Measurements from ENCODE around the gene STYXL2.

Gene STYXL2

GRCh38 chr1:167136806-167137205, 42.9 kb downstream of the STYXL2 start:
- DNase-seq (ENCODE audit: low read depth), result no peak
- no peak for TF ChIP-seq CTCF (IDR thresholded peaks at IDR 0.05; ENCODE audit: insufficient read depth, low read depth, low read length, missing control alignments)
- H3K4me3 ChIP-seq (ENCODE audit: low read depth, low read length), result no peak overlapping the region

GRCh38 chr1:167137332-167137781, 43.5 kb downstream of the STYXL2 start:
- H3K4me3 ChIP-seq (ENCODE audit: low read depth, low read length), result no peak overlapping the region
- no peak for DNase-seq (ENCODE audit: low read depth)
- TF ChIP-seq CTCF (IDR thresholded peaks at IDR 0.05; ENCODE audit: insufficient read depth, low read depth, low read length, missing control alignments), result no peak

GRCh38 chr1:167137793-167138510, 44.1 kb downstream of the STYXL2 start:
- DNase-seq (ENCODE audit: low read depth), result no peak
- no peak overlapping the region for H3K4me3 ChIP-seq (ENCODE audit: low read depth, low read length)
- TF ChIP-seq CTCF (IDR thresholded peaks at IDR 0.05; ENCODE audit: insufficient read depth, low read depth, low read length, missing control alignments), result no peak

GRCh38 chr1:167138703-167139102, 44.8 kb downstream of the STYXL2 start:
- DNase-seq (ENCODE audit: low read depth), result no peak
- no peak overlapping the region for H3K4me3 ChIP-seq (ENCODE audit: low read depth, low read length)
- no peak for TF ChIP-seq CTCF (IDR thresholded peaks at IDR 0.05; ENCODE audit: insufficient read depth, low read depth, low read length, missing control alignments)

- no peak for TF ChIP-seq CTCF (IDR thresholded peaks at IDR 0.05; ENCODE audit: insufficient read depth, low read depth, low read length, missing control alignments)
- no peak overlapping the region for H3K4me3 ChIP-seq (ENCODE audit: low read depth, low read length)
- no peak for DNase-seq (ENCODE audit: low read depth)
Observed at GRCh38 chr1:167141963-167142362, 48.1 kb downstream of the STYXL2 start.
